Measurements from ENCODE around the gene HYI.

The HYI gene

GRCh38 chr1:43444151-43444828 is 9.4 kb downstream of the HYI start:
- no peak for DNase-seq

GRCh38 chr1:43443197-43443946 is 10.4 kb downstream of the HYI start:
- DNase-seq = no peak

GRCh38 chr1:43442756-43443155 is 11.0 kb downstream of the HYI start:
- DNase-seq = no peak

- DNase-seq = no peak
These were observed 11.7 kb downstream of the HYI start for GRCh38 chr1:43441894-43442637.

- DNase-seq = no peak
These were observed 12.4 kb downstream of the HYI start for GRCh38 chr1:43441166-43441893.

- no peak for DNase-seq
These were observed 13.4 kb downstream of the HYI start for GRCh38 chr1:43440358-43440757.

- no peak for DNase-seq
These were observed 13.9 kb downstream of the HYI start for GRCh38 chr1:43439781-43440180.

- no peak for DNase-seq
These were observed 14.7 kb downstream of the HYI start for GRCh38 chr1:43438953-43439581.

- no peak for DNase-seq
These were observed 15.2 kb downstream of the HYI start for GRCh38 chr1:43438576-43438952.

- no peak for DNase-seq
These were observed 15.7 kb downstream of the HYI start for GRCh38 chr1:43438006-43438405.

GRCh38 chr1:43437031-43437973 is 16.4 kb downstream of the HYI start:
- no peak for DNase-seq

GRCh38 chr1:43436371-43436770 is 17.4 kb downstream of the HYI start:
- no peak for DNase-seq

GRCh38 chr1:43435146-43436145 is 18.3 kb downstream of the HYI start:
- DNase-seq = no peak

GRCh38 chr1:43434256-43434655 is 19.5 kb downstream of the HYI start:
- no peak for DNase-seq

- DNase-seq = no peak
These were observed 20.8 kb downstream of the HYI start for GRCh38 chr1:43432907-43433306.

GRCh38 chr1:43432171-43432860 is 21.4 kb downstream of the HYI start:
- DNase-seq = no peak

GRCh38 chr1:43431676-43432075 is 22.1 kb downstream of the HYI start:
- DNase-seq = no peak

- DNase-seq = no peak
These were observed 22.9 kb downstream of the HYI start for GRCh38 chr1:43430831-43431230.

GRCh38 chr1:43427941-43428340 is 25.8 kb downstream of the HYI start:
- DNase-seq = no peak

- DNase-seq = no peak
These were observed 26.2 kb downstream of the HYI start for GRCh38 chr1:43427524-43427923.
